GDM1 (cell line): ENCODE data around the gene KCTD17.

Source experiments
- DNase-seq: peaks from one replicate; lab custom pipeline; 2025; lab: John Stamatoyannopoulos, UW

KCTD17 gene

GRCh38 chr22:37105990-37106389, 54.4 kb downstream of the KCTD17 start:
- DNase-seq, result no peak

- no peak for DNase-seq
Observed at GRCh38 chr22:37107816-37108621, 56.5 kb downstream of the KCTD17 start.

- DNase-seq, result no peak
Observed at GRCh38 chr22:37109242-37109917, 57.8 kb downstream of the KCTD17 start, which contains the start of gene TMPRSS6. Gene TMPRSS6 (minus strand): TSS chr22:37109713. CDS start chr22:37103417, 6,296 bp downstream.

GRCh38 chr22:37111156-37111717, 59.7 kb downstream of the KCTD17 start:
- no peak for DNase-seq

DNA sequence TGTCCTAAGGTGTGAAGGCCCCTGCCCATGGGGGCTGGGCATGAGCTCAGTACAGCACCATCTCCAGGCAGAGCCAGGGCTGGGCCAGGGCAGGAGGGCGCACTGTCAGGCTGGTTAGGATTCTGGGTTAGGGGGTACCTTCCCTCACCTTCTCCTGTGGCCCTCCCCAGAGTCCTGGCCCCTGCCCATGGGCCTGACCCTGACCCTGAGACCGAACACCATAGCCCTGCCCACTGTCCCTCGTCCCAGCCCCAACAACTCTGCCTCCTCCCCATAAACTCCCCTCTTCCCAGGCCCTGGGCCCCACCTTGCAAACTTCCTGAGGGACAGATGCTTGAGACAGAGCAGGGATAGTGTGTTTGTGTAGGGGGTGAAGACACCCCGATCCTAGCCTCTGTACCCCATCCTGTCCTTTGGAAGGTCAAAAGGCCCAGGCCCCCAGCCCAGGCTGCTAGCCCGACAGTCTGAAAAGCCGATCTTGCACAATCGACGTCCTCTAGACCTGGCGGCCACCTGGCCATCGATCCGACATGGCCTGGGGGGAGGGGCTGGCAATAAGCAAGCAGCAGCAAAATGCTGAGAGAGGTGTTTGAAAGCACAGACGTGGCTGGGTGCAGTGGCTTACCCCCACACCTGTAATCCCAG, 60.7 kb downstream of the KCTD17 start:
- no peak for DNase-seq
